Endothelial cell of umbilical vein (primary cell): ENCODE data around the gene CARD10.

Source experiments
- CTCF ChIP-seq, 2 donors: IDR thresholded peaks; 1 replicate in 1 of 2; 2 replicates in 1 of 2; pipeline ENCODE4 v1.5.1; 2011; ENCODE audit warnings: low read length in 2 of 2, mild to moderate bottlenecking in 2 of 2, moderate library complexity in 2 of 2, control low read depth in 1 of 2, inconsistent platforms in 1 of 2, low read depth in 1 of 2; ENCODE audit not compliant: insufficient read depth in 1 of 2; ENCODE audit errors: extremely low read depth in 1 of 2
- EZH2 ChIP-seq: IDR thresholded peaks from 2 replicates; pipeline ENCODE4 v1.6.1; 2012; ENCODE audit warnings: borderline replicate concordance, low read depth, mild to moderate bottlenecking, moderate library complexity, low read length, inconsistent platforms; ENCODE audit not compliant: severe bottlenecking
- GATA2 ChIP-seq: IDR thresholded peaks from 2 replicates; pipeline ENCODE4 v1.7.0; 2011; ENCODE audit warnings: low read depth, mild to moderate bottlenecking, moderate library complexity, mixed read lengths, low read length; ENCODE audit not compliant: insufficient read length, insufficient read depth
- JUN ChIP-seq: IDR thresholded peaks from 2 replicates; pipeline ENCODE4 v1.6.1; 2011; ENCODE audit warnings: borderline replicate concordance, low read depth; ENCODE audit not compliant: insufficient read length, insufficient read depth
- MAX ChIP-seq: IDR thresholded peaks from 2 replicates; pipeline ENCODE4 v1.6.1; 2011; ENCODE audit not compliant: insufficient read depth, insufficient read length
- MYC ChIP-seq: IDR thresholded peaks from one replicate; pipeline ENCODE4 v1.6.1; 2011; ENCODE audit warnings: mild to moderate bottlenecking, low read depth, low read length
- POLR2A ChIP-seq: IDR thresholded peaks from 2 replicates; pipeline ENCODE4 v1.6.1; 2012; ENCODE audit warnings: low read depth, mild to moderate bottlenecking, control low read depth, low read length
- POLR2AphosphoS5 ChIP-seq: IDR thresholded peaks from 2 replicates; pipeline ENCODE4 v1.6.1; 2012; ENCODE audit warnings: low read depth, mild to moderate bottlenecking, control low read depth, low read length, moderate library complexity; ENCODE audit not compliant: insufficient read depth

- TF ChIP-seq MYC, result no peak
- TF ChIP-seq POLR2A, result no peak
- TF ChIP-seq CTCF (IDR thresholded peaks at IDR 0.05; ENCODE audit: extremely low read depth in 1 of 2, insufficient read depth in 1 of 2, low read depth in 1 of 2, low read length in 2 of 2), result no peak
- no peak for TF ChIP-seq MAX
- no peak for TF ChIP-seq POLR2AphosphoS5
- TF ChIP-seq EZH2, result no peak
- no peak for TF ChIP-seq JUN
- TF ChIP-seq GATA2, result no peak
Measured at GRCh38 chr22:37505565-37505964, 13.7 kb downstream of the CARD10 start.
